WERI-Rb-1 (cell line): ENCODE results near the gene AFF1.
A peak's percentile ranks its signal among the peaks of the same experiment; 100 is the strongest.

Experiments used
- DNase-seq: peaks from one replicate; pipeline ENCODE4 v3.0.0-alpha.2; 2020
- H3K27ac ChIP-seq: fragments of 250-450 bp; sonication (Bioruptor Pico); 2 replicates; pipeline ENCODE4 v1.5.1; 2020; ENCODE audit warnings: mild to moderate bottlenecking, moderate library complexity
- H3K27me3 ChIP-seq: fragments of 250-450 bp; sonication (Bioruptor Pico); 2 replicates; pipeline ENCODE4 v1.5.1; 2021; ENCODE audit warnings: mild to moderate bottlenecking, low read depth, moderate library complexity; ENCODE audit not compliant: insufficient read depth, severe bottlenecking
- H3K36me3 ChIP-seq: fragments of 250-450 bp; sonication (Bioruptor Pico); 2 replicates; pipeline ENCODE4 v1.5.1; 2020; ENCODE audit warnings: mild to moderate bottlenecking, moderate library complexity
- H3K4me3 ChIP-seq: 2 replicates; pipeline ENCODE4 v1.5.1; 2011; ENCODE audit warnings: low read depth, mild to moderate bottlenecking, control low read depth, low read length
- H3K9me3 ChIP-seq: fragments of 250-450 bp; sonication (Bioruptor Pico); 2 replicates; pipeline ENCODE4 v1.5.1; 2021; ENCODE audit warnings: mild to moderate bottlenecking, moderate library complexity; ENCODE audit not compliant: severe bottlenecking
- TF ChIP-seq, protein P1 (sequence below): IDR thresholded peaks from 2 replicates; pipeline ENCODE4 v1.5.1; 2011; ENCODE audit warnings: low read depth, mild to moderate bottlenecking, control low read depth, inconsistent platforms, low read length

The AFF1 gene

DNA sequence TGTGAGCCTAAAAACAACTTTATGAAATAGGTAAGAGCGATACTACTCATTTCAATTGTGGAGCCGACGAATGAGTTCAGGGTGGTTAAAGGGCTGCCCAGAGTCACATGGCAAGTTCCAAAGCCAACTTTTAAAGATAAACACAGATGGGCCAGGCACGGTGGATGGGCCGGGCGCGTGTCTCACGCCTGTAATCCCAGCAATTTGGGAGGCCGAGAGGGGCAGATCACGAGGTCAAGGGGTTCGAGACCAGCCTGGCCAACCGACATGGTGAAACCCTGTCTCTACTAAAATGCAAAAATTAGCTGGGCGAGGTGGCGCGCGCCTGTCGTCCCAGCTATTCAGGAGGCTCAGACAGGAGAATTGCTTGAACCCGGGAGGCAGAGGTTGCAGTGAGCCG, 41.7 kb upstream of the AFF1 start:
- TF ChIP-seq, protein P1, sequence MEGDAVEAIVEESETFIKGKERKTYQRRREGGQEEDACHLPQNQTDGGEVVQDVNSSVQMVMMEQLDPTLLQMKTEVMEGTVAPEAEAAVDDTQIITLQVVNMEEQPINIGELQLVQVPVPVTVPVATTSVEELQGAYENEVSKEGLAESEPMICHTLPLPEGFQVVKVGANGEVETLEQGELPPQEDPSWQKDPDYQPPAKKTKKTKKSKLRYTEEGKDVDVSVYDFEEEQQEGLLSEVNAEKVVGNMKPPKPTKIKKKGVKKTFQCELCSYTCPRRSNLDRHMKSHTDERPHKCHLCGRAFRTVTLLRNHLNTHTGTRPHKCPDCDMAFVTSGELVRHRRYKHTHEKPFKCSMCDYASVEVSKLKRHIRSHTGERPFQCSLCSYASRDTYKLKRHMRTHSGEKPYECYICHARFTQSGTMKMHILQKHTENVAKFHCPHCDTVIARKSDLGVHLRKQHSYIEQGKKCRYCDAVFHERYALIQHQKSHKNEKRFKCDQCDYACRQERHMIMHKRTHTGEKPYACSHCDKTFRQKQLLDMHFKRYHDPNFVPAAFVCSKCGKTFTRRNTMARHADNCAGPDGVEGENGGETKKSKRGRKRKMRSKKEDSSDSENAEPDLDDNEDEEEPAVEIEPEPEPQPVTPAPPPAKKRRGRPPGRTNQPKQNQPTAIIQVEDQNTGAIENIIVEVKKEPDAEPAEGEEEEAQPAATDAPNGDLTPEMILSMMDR: no peak
- Histone ChIP-seq H3K9me3 (no peaks in the 10 kb centered on the region), H3K27me3 (no peaks in the 10 kb centered on the region), H3K4me3 (no peak overlapping the region), H3K27ac (no peak overlapping the region), H3K36me3 (no peaks in the 10 kb centered on the region)
- no peak for DNase-seq

DNA sequence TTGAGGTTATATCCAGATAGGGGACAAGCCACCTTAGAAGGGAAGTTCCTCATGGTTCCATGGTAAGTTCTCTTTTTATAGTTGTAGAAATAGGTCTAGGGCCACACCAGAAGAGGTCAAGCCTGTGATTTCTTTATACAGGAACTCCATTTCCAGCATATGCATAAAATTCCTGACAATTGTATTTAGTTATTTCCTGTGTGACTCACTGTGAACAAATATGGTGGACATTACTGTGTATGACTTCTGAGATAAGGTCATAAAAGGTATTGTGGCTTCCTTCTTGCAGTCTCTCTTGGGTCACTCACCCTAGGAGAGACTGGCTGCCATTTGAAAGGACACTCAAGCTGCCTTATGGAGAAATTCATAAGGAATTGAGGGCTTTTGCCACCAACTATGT, 40.4 kb upstream of the AFF1 start:
- H3K4me3 ChIP-seq: no peak overlapping the region
- no peaks in the 10 kb centered on the region for H3K27me3 ChIP-seq
- no peak overlapping the region for H3K27ac ChIP-seq
- H3K9me3 ChIP-seq: no peaks in the 10 kb centered on the region
- no peak for DNase-seq
- H3K36me3 ChIP-seq: no peaks in the 10 kb centered on the region
- TF ChIP-seq, protein P1: no peak

DNA sequence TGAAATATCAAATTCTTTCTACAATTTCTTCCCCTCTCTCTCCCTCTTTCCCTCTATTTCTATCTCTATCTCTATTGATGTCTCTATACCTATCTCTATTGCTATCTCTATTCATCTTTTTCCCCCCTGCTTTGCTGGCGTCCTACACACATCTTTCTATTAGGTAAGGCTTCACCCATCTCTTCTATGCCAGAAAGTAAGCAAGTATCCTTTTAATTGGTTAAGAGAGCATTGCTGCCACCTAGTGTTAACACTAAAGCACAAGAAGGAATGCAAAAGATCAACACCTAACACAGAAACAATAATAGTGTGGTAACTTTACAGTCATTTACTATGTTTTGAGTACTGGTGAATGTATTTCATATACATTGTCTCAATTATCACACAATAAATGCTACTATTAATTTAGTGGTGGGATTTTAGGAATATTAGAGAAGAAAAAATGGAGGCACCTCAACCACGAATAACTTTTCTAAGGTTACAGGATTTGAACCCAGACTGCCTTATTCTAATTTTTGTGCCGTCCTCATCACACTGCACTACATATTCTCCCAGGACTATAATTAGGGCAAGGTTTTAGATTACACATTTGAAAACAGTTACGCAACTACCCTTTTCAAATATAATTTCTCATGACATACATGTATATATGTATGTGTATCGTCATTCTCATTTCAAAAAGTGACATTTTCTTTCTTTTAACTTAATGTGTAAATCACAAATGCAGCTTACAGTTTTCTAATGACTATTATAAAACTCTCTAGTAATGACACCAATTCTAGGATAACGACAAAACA, 38.9 kb upstream of the AFF1 start:
- H3K27me3 ChIP-seq: no peaks in the 10 kb centered on the region
- TF ChIP-seq, protein P1: peak; percentile 56
- H3K9me3 ChIP-seq: no peaks in the 10 kb centered on the region
- H3K4me3 ChIP-seq: no peak overlapping the region
- no peaks in the 10 kb centered on the region for H3K36me3 ChIP-seq
- peak; percentile 24 for DNase-seq
- H3K27ac ChIP-seq: no peak overlapping the region

DNA sequence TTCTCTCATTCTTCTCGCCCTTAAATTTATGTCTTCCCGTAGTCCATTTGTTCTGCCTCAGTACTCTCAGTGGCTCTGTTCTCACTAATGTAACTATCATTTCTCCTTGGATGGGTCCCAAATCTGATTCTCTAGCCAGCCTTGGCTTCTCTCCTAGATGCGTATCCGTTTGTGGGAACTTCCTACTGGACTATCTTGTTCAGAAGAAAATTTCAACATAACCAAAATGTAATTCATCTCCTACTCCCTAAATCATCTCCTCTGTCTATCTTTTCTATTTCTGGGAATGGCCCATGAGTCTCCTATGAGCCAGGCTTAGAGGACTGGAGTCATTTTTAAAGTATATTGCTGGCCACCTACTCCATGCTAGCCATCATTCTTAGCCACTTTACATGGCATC, 38.2 kb upstream of the AFF1 start:
- H3K27me3 ChIP-seq: no peaks in the 10 kb centered on the region
- H3K36me3 ChIP-seq: no peaks in the 10 kb centered on the region
- no peak overlapping the region for H3K4me3 ChIP-seq
- no peak for DNase-seq
- H3K27ac ChIP-seq: no peak overlapping the region
- TF ChIP-seq, protein P1: no peak
- peaks cover under 1% of the 10 kb centered on the region for H3K9me3 ChIP-seq

DNA sequence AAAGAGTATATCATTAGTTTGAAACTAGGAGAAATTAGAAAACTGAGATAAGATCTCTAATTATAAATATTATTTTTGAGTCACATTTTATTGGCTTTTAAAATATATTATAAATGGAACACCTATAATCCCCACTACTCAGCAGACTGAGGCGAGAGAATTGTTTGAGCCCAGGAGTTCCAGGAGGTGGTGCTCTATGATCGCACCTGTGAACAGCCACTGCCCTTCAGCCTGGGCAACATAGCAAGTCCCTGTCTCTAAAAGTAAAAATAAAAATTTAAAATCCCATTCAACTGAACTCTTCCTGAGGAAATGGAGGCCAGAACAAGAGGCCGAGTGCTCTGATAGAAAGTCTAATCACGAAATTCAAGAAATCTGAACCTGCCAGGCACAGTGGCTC, 36.2 kb upstream of the AFF1 start:
- peaks cover 5% of the 10 kb centered on the region for H3K9me3 ChIP-seq
- H3K4me3 ChIP-seq: no peak overlapping the region
- DNase-seq: peak; percentile 29
- TF ChIP-seq, protein P1: 0 out of 2 replicates have a peak, but pooled peaks have one; percentile 34
- H3K27ac ChIP-seq: no peak overlapping the region
- no peaks in the 10 kb centered on the region for H3K36me3 ChIP-seq
- no peaks in the 10 kb centered on the region for H3K27me3 ChIP-seq

DNA sequence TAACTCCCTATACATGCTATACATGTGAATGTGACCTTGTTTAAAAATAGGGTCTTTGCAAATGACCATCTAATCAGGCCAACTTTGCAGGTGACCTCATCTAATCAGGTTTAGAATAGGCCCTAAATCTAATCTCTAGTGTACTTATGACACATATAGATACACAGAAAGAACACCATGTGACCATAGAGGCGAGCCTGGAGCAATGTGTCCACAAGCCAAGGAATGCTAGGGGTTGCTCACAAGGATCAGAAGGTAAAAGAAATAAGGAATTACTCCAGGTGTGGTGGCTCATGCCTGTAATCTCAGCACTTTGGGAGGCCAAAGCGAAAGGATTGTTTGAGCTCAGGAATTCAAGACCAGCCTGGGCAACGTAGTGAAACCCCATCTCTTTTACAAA, 32.9 kb upstream of the AFF1 start:
- no peak for DNase-seq
- H3K27ac ChIP-seq: no peak overlapping the region
- no peaks in the 10 kb centered on the region for H3K27me3 ChIP-seq
- TF ChIP-seq, protein P1: no peak
- no peak overlapping the region for H3K4me3 ChIP-seq
- peaks cover 5% of the 10 kb centered on the region for H3K9me3 ChIP-seq
- H3K36me3 ChIP-seq: no peaks in the 10 kb centered on the region
